ENCODE measurements around the gene OR2A12.
"Not testable (repeated sequence)": the region's sequence is repeated elsewhere in the genome, so short reads cannot be mapped to it uniquely, and the experiment has no call there.

The OR2A12 gene, protein sequence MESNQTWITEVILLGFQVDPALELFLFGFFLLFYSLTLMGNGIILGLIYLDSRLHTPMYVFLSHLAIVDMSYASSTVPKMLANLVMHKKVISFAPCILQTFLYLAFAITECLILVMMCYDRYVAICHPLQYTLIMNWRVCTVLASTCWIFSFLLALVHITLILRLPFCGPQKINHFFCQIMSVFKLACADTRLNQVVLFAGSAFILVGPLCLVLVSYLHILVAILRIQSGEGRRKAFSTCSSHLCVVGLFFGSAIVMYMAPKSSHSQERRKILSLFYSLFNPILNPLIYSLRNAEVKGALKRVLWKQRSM

DNA sequence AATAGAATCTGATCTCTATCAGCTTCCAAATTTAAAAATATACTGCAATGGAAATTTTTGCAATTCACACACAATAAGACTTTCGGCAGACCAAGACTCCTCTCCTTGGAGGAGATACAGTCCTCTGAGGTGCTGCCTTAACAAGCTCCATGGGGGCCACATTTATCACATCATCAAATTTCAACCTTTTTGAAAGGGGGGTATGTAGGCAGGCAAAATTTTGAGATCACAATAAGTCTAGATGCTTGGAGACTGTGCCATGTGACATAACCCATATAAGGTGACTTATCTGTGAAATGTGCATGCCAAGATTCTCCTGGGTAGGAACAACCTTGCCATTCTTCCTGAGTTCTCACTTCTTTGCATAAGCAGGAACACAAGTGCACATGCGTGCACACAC is at the start of gene OR2A12:
Gene OR2A12 (plus strand): TSS at position 301 of the 400 bp plus-strand sequence. CDS start 8,830 bp downstream, outside the sequence.
- H3K27me3 Mint-ChIP-seq: no peaks in the 10 kb centered on the region
- DNase-seq (ENCODE audit: low spot score in 2 of 2): no peak
- H3K36me3 Mint-ChIP-seq: no peaks in the 10 kb centered on the region
- H3K4me3 Mint-ChIP-seq: no peak within 1 kb of the TSS
- H3K27ac Mint-ChIP-seq: no peak within 1 kb of the TSS
- H3K4me1 Mint-ChIP-seq: no peaks in the 10 kb centered on the region
- H3K9me3 Mint-ChIP-seq: peaks cover 3% of the 10 kb centered on the region
- no peak for ATAC-seq (ENCODE audit: low read depth)

DNA sequence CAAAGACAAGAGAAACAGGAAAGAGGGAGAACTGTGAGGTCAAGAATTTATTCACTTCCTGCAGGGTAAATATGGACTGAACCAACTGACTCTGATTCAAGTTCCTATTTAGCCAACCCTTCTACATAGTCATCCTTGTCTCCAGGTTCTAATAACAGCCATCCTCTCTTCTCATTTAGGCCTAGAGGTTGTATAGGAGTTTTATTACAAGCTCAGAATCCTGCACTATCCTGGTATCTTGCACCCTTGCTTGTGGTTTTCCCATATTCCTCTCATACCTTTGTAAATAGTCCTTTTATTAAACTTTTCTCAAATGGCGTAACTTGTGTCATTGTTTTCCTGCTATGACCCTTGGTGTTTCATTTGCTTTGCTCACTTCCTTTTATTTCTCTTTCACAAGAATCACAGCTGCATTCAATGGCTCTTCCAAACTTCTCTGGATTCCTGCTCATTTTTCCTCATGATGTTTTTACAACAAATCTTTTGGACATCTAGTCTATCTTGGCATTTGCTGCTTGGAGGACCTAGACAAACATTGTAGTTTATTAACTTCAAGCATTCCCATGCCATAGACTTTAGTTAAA is 49.7 kb upstream of the OR2A12 start:
- H3K36me3 Mint-ChIP-seq: no peaks in the 10 kb centered on the region
- DNase-seq (ENCODE audit: low spot score in 2 of 2): no peak
- H3K4me3 Mint-ChIP-seq: no peak overlapping the region

DNA sequence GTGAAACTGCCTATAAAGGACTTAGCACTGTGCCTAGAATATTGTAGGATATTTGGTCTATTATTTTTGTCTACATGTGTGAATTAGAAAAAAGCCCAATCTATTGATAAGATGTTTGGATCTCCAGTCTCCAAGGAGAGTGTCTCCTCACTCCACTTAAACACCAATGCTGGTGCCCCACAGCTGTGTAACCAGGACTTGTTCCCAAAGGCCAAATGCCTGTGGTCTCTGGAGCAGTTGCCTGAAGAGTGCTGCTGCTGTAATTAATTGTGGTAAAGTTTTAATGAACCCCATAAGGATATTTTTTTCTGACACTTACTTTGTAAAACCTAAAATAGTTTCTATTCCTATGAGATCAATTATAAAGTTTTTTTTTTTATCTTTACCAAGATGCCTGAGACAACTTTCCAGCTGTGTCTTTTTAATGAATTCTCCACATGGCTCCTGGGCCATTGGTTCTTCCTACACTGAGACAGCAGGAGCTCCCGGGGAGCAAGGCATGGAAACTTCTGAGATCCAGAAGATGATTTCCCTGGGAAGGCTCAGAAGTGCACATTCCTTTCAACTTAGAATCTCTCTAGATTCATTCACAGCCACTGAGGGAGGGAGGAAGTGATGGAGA is 48.6 kb upstream of the OR2A12 start:
- no peak for ATAC-seq (ENCODE audit: low read depth)
- no peaks in the 10 kb centered on the region for H3K9me3 Mint-ChIP-seq

More for the DNA sequence above, 49.7 kb upstream of the OR2A12 start:
- Mint-ChIP-seq H3K27ac (no peak overlapping the region), H3K4me1 (no peaks in the 10 kb centered on the region), H3K9me3 (no peaks in the 10 kb centered on the region), H3K27me3 (peaks cover 5% of the 10 kb centered on the region)
- no peak for ATAC-seq (ENCODE audit: low read depth)

DNA sequence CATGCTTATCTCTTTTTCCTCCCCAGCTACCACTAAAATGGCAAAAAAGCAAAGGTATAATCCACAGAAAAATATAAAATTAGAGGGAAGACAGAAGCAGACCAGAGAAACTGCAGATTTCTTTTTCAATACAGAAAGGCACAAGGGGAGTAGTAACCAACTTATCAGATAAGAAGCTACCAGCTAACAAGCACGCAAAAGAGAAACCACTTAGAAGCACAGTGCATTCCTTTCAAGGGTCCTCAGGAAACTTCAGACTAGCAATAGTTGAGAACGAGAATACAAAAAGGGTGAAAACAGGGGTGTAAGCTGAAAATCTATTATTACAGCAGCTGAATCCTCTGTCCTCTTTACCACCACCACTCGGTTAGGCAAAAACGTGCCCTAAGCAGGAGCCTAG is 47.2 kb upstream of the OR2A12 start:
- Mint-ChIP-seq H3K4me1 (no peaks in the 10 kb centered on the region), H3K27me3 (peaks cover 4% of the 10 kb centered on the region), H3K27ac (no peak overlapping the region), H3K36me3 (no peaks in the 10 kb centered on the region), H3K9me3 (no peaks in the 10 kb centered on the region), H3K4me3 (no peak overlapping the region)
- DNase-seq (ENCODE audit: low spot score in 2 of 2) (no peak), ATAC-seq (ENCODE audit: low read depth) (no peak)

More for the DNA sequence above, 48.6 kb upstream of the OR2A12 start:
- H3K36me3 Mint-ChIP-seq: no peaks in the 10 kb centered on the region
- no peak overlapping the region for H3K27ac Mint-ChIP-seq
- H3K4me3 Mint-ChIP-seq: no peak overlapping the region
- H3K27me3 Mint-ChIP-seq: peaks cover 5% of the 10 kb centered on the region
- H3K4me1 Mint-ChIP-seq: no peaks in the 10 kb centered on the region
- DNase-seq (ENCODE audit: low spot score in 2 of 2): no peak

DNA sequence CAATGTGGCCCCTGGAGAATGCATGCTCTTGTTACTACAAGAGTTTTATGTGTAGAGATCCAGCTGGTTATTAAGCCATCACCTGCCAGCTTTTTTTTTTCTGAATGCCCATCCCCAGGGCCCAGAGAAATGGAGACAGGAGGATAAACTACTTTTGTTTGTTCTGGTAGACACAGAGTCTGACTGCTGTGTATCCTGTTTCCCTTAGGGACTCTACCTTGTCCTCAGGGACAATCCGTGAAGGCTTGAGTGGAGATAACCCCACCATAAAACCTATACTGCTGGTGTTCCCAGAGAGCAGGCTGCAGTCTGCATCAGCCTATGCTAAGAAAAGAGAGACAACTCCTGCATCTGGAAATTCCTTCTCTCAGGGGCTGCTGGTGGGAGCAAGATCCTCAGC is 37.4 kb upstream of the OR2A12 start, which contains the start of gene OR2A5:
Gene OR2A5 (plus strand): TSS at position 301 of the 400 bp plus-strand sequence. CDS start 1,454 bp downstream, outside the sequence.
- no peaks in the 10 kb centered on the region for H3K36me3 Mint-ChIP-seq
- no peaks in the 10 kb centered on the region for H3K4me1 Mint-ChIP-seq
- H3K27ac Mint-ChIP-seq: no peak within 1 kb of the TSS
- no peaks in the 10 kb centered on the region for H3K9me3 Mint-ChIP-seq
- ATAC-seq (ENCODE audit: low read depth): no peak
- no peak within 1 kb of the TSS for H3K4me3 Mint-ChIP-seq
- DNase-seq (ENCODE audit: low spot score in 2 of 2): no peak
- H3K27me3 Mint-ChIP-seq: peaks cover 4% of the 10 kb centered on the region

DNA sequence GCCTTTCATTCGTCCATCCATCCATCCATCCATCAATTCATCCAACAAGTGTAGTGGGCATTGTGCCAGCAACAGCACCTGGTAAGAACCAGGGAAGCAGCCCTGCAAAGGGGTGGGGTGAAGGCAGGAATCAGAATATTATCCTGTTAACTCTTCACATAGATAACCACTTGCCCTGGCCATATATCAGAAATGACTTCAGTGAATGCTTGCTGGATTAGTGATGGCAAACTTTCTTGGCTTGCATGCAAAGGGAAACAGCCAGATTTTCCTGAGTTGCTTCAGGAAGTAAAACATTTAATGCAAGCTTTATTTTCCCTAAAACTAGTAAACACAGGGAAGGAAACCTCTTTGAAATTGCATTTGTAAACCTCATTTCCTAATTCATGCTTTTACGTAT is 36.6 kb upstream of the OR2A12 start:
- Mint-ChIP-seq H3K36me3 (no peaks in the 10 kb centered on the region), H3K27ac (no peak overlapping the region), H3K9me3 (no peaks in the 10 kb centered on the region), H3K4me3 (no peak overlapping the region), H3K27me3 (peaks cover 4% of the 10 kb centered on the region), H3K4me1 (no peaks in the 10 kb centered on the region)
- ATAC-seq (ENCODE audit: low read depth) (no peak), DNase-seq (ENCODE audit: low spot score in 2 of 2) (no peak)

DNA sequence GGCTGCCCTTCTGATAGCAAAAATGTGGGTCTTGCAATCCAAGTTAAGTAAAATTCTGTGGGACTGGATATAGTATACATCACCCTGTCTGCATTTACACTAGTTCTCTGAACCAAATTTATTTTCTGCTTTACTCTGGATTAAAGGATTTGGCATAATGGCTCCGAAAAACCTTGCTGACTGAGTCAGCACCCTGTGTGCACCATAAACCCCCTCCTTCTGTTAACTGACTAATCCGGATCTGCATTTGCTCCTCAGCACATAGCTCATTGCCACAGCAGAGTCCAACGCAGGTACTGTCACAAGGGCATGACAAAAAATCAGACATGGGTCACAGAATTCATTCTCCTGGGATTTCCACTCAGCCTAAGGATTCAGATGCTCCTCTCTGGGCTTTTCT is 36.0 kb upstream of the OR2A12 start:
- H3K27ac Mint-ChIP-seq: no peak overlapping the region
- no peak for DNase-seq (ENCODE audit: low spot score in 2 of 2)
- no peaks in the 10 kb centered on the region for H3K4me1 Mint-ChIP-seq
- no peaks in the 10 kb centered on the region for H3K36me3 Mint-ChIP-seq
- H3K9me3 Mint-ChIP-seq: no peaks in the 10 kb centered on the region
- peaks cover 4% of the 10 kb centered on the region for H3K27me3 Mint-ChIP-seq
- ATAC-seq (ENCODE audit: low read depth): no peak
- no peak overlapping the region for H3K4me3 Mint-ChIP-seq

DNA sequence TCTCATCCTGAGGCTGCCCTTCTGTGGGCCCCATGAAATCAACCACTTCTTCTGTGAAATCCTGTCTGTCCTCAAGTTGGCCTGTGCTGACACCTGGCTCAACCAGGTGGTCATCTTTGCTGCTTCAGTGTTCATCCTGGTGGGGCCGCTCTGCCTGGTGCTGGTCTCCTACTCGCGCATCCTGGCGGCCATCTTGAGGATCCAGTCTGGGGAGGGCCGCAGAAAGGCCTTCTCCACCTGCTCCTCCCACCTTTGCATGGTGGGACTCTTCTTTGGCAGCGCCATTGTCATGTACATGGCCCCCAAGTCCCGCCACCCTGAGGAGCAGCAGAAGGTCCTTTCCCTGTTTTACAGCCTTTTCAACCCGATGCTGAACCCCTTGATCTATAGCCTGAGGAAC is 35.2 kb upstream of the OR2A12 start:
- not testable (repeated sequence) for H3K4me3 Mint-ChIP-seq; H3K27me3 Mint-ChIP-seq; H3K36me3 Mint-ChIP-seq; ATAC-seq (ENCODE audit: low read depth); DNase-seq (ENCODE audit: low spot score in 2 of 2); H3K9me3 Mint-ChIP-seq; H3K4me1 Mint-ChIP-seq; H3K27ac Mint-ChIP-seq

DNA sequence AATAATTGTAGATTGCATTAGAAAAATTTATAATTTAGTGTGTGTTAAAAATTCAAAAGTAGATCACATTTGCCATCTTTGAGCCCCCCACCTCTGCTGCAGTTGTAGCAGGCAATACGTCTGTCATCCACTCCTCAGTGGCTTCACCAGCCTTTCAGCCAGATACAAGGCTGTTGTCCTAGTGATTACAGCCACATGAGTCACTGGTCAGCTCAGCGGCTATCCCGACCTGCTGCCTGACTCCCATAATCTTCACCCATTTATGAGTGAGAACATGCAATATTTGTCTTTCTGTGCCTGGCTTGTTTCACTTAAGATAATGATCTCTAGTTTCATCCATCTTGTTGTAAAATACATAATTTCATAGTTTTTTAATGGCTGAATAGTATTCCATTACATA is 28.1 kb upstream of the OR2A12 start:
- no peak overlapping the region for H3K4me3 Mint-ChIP-seq
- DNase-seq (ENCODE audit: low spot score in 2 of 2) (no peak), ATAC-seq (ENCODE audit: low read depth) (no peak)
- H3K9me3 Mint-ChIP-seq: peaks cover 4% of the 10 kb centered on the region
- H3K27ac Mint-ChIP-seq: no peak overlapping the region
- H3K36me3 Mint-ChIP-seq: no peaks in the 10 kb centered on the region
- H3K27me3 Mint-ChIP-seq: peaks cover 5% of the 10 kb centered on the region
- no peaks in the 10 kb centered on the region for H3K4me1 Mint-ChIP-seq

DNA sequence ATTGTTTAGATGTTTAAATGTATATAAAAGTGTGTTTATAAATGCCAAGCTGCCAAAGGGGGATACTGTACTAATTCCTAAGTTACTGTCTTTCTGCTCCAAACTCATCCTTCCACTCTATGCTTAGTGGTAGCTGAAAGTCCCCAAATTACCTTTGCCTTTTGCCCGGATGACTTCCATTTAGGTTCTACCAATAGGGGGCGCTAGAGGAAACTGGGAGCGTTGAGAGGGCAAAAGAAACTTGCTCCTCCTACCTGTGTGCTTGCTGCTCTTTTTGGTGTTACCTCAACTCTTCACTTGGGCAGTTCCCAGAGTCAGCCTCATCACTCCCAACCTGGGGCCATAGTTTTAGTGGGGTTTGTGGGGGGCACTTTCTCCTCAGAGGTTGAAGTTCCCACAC is 22.4 kb upstream of the OR2A12 start:
- Mint-ChIP-seq H3K4me3 (no peak overlapping the region), H3K27me3 (peaks cover 4% of the 10 kb centered on the region)
- no peak for ATAC-seq (ENCODE audit: low read depth)

DNA sequence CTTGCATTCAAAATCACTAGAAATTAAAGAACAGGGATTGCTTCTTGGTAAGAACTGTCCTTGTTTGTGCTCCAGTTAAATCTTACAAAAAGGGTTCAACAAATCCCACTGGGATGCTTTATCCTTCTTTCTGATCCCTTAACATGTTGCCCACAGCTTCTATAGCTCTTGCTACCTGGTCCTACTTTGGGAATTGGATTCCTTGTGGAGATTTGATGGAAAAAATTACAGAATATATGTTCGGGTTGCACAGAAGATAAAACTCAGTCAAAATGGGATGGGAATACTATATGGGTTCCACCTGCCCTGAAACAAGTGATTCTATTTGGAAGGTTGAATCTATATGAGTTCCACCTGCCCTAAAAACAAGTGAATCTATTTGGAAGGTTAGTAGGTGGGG is 16.6 kb upstream of the OR2A12 start, which contains the start of gene OR2A25:
Gene OR2A25 (plus strand): TSS at position 301 of the 400 bp plus-strand sequence. CDS start 4,409 bp downstream, outside the sequence.
- Mint-ChIP-seq H3K4me1 (no peaks in the 10 kb centered on the region), H3K9me3 (peaks cover 3% of the 10 kb centered on the region), H3K27ac (no peak within 1 kb of the TSS), H3K4me3 (no peak within 1 kb of the TSS), H3K36me3 (no peaks in the 10 kb centered on the region), H3K27me3 (no peaks in the 10 kb centered on the region)
- ATAC-seq (ENCODE audit: low read depth): no peak
- DNase-seq (ENCODE audit: low spot score in 2 of 2): no peak

More for the DNA sequence above, 22.4 kb upstream of the OR2A12 start:
- H3K27ac Mint-ChIP-seq: no peak overlapping the region
- no peaks in the 10 kb centered on the region for H3K4me1 Mint-ChIP-seq
- no peaks in the 10 kb centered on the region for H3K36me3 Mint-ChIP-seq
- no peak for DNase-seq (ENCODE audit: low spot score in 2 of 2)
- H3K9me3 Mint-ChIP-seq: peaks cover 7% of the 10 kb centered on the region

DNA sequence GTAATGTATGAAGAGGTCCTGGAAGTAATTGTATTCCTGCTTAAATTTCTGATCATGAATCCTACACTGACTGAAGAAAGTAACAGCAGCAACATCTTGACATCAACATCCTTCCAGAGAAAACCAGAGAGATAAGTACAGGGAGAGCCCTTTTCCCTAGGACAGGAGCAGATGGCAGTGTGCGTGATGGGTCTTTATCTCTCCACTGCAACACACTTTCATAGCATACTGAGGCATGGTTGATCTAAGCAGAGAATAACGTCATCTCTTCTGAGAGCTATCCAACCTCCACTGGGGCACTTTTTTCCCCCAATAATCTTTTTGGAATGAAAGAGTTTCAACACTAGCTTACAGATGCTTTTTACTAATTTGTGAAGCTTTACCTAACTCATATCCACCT is 16.1 kb upstream of the OR2A12 start:
- ATAC-seq (ENCODE audit: low read depth) (no peak), DNase-seq (ENCODE audit: low spot score in 2 of 2) (no peak)
- Mint-ChIP-seq H3K4me1 (no peaks in the 10 kb centered on the region), H3K36me3 (no peaks in the 10 kb centered on the region), H3K27ac (no peak overlapping the region), H3K4me3 (no peak overlapping the region), H3K9me3 (peaks cover 3% of the 10 kb centered on the region), H3K27me3 (no peaks in the 10 kb centered on the region)

DNA sequence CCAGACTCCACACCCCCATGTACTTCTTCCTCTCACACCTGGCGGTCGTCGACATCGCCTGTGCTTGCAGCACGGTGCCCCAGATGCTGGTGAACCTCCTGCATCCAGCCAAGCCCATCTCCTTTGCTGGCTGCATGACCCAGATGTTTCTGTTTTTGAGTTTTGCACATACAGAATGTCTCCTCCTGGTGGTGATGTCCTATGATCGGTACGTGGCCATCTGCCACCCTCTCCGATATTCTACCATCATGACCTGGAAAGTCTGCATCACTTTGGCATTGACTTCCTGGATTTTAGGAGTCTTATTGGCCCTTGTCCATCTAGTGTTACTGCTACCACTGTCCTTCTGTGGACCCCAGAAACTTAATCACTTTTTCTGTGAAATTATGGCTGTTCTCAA is 11.7 kb upstream of the OR2A12 start:
- Mint-ChIP-seq H3K9me3 (no peaks in the 10 kb centered on the region), H3K27ac (no peak overlapping the region), H3K27me3 (peaks cover 1% of the 10 kb centered on the region), H3K36me3 (no peaks in the 10 kb centered on the region), H3K4me1 (no peaks in the 10 kb centered on the region), H3K4me3 (no peak overlapping the region)
- ATAC-seq (ENCODE audit: low read depth): no peak
- no peak for DNase-seq (ENCODE audit: low spot score in 2 of 2)

DNA sequence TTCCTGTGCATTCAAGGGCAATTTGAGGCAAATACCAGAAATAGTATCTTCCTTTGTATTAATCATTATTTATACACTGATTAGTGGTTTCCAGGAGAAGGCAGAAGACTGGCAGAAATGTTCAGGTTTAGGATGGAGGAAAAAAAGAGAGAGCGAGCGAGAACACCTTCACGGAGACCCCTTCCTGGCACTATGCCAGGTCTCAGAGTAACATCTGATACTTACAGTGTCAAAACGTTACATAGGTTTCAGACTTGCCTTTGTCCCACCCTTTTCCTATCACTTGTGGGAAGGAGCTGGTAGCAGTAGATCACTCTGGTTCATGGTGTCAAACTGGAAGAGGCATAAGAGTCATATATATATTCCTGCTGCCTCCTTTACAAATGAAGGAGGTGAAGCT is 652 bp downstream of the OR2A12 start:
- Mint-ChIP-seq H3K27me3 (no peaks in the 10 kb centered on the region), H3K9me3 (peaks cover 6% of the 10 kb centered on the region), H3K27ac (no peak overlapping the region), H3K4me3 (no peak overlapping the region), H3K4me1 (no peaks in the 10 kb centered on the region), H3K36me3 (no peaks in the 10 kb centered on the region)
- DNase-seq (ENCODE audit: low spot score in 2 of 2) (no peak), ATAC-seq (ENCODE audit: low read depth) (no peak)

All from memory B cell (primary cell).